ENCODE measurements around the gene EIF4A2. TPM values are rescaled to one million over a fixed set of nuclear protein-coding genes. Genes with fewer than 3 reads are reported as not detected.

EIF4A2 gene
- total RNA-seq, 1 experiment from 2014 or later = 398 TPM

DNA sequence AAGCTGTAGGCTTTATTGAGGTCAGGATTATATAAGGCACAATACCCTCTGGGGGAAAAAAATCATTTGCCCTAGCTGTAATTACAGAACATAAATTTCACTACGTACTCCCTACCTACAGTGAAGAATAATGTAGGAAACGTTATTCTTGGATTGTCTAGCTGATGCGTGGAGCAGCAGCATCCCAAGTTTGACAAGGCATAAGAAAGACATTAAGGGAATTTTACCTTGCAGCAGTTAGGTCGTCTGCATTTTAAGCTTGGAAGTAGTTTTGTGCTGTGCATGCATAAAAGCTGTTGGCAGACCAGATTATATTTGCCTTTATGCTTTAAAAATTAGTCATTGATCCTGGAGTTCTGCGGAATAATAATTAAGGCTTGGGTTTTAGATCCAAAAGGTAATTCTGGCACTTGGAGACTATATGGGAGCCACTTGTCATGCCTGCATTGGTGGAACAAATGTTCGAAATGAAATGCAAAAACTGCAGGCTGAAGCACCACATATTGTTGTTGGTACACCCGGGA is 2.2 kb downstream of the EIF4A2 start:
- DNase-seq (ENCODE audit: low read depth, low spot score) = no peak
- BruUV-seq (replicated peaks) = no TSS peak
- Histone ChIP-seq H3K36me3 (ENCODE audit: control insufficient read depth in 1 of 2, insufficient read depth in 2 of 2, low read length in 2 of 2) (peaks cover 55 to 58% of the 10 kb centered on the region in 2 experiments), H3K9me2 (ENCODE audit: insufficient read depth) (no peaks in the 10 kb centered on the region), H2AFZ (ENCODE audit: low read depth, low read length, poor library complexity, severe bottlenecking) (no peak overlapping the region), H3K4me1 (ENCODE audit: control insufficient read depth in 1 of 2, insufficient read depth in 2 of 2, low read length in 2 of 2) (peaks cover 0 to 13% of the 10 kb centered on the region in 2 experiments; a peak in 2 of 4 replicates), H3K27me3 (ENCODE audit: insufficient read depth, low read length) (no peaks in the 10 kb centered on the region), H3K9ac (ENCODE audit: low read length) (peak overlapping the region; percentile 96), H4K20me1 (ENCODE audit: insufficient read depth) (peaks cover 46% of the 10 kb centered on the region), H3K79me2 (ENCODE audit: insufficient read depth, low read length) (peaks cover 62% of the 10 kb centered on the region), H3K4me2 (ENCODE audit: low read length) (peak overlapping the region; percentile 83), H3K27ac (ENCODE audit: low read depth, low read length) (peak overlapping the region; percentile 99; the same call in 1 of the 2 replicates), H3K4me3 (replicated peaks in 1 of 2; ENCODE audit: low read depth in 1 of 2, low read length in 2 of 2) (peak overlapping the region; percentile 87 to 92), H3K9me3 (ENCODE audit: control insufficient read depth in 1 of 2, insufficient read depth in 1 of 2, low read depth in 1 of 2, low read length in 2 of 2) (no peaks in the 10 kb centered on the region)
- intact Hi-C loops (cut with micrococcal nuclease) = no loop called here
- ChIA-PET CTCF (no interaction called here), RAD21 (ENCODE audit: low non-redundant PET in 1 of 2, low total read pairs in 2 of 2, uncharacterized antibody in 2 of 2, unreplicated experiment in 2 of 2) (no interaction called here), POLR2A (interaction anchor here (0.7 to 1.6 kb wide), 2 partner anchors 13 to 32 kb away, joined by 3 to 4 read pairs; no protein-coding TSS in a partner anchor)
- TF ChIP-seq, protein P1, sequence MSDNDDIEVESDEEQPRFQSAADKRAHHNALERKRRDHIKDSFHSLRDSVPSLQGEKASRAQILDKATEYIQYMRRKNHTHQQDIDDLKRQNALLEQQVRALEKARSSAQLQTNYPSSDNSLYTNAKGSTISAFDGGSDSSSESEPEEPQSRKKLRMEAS (IDR thresholded peaks at IDR 0.05) = no peak
- no peak for TF ChIP-seq EGR1 (IDR thresholded peaks at IDR 0.05; ENCODE audit: low read depth)
- TF ChIP-seq, protein P2, sequence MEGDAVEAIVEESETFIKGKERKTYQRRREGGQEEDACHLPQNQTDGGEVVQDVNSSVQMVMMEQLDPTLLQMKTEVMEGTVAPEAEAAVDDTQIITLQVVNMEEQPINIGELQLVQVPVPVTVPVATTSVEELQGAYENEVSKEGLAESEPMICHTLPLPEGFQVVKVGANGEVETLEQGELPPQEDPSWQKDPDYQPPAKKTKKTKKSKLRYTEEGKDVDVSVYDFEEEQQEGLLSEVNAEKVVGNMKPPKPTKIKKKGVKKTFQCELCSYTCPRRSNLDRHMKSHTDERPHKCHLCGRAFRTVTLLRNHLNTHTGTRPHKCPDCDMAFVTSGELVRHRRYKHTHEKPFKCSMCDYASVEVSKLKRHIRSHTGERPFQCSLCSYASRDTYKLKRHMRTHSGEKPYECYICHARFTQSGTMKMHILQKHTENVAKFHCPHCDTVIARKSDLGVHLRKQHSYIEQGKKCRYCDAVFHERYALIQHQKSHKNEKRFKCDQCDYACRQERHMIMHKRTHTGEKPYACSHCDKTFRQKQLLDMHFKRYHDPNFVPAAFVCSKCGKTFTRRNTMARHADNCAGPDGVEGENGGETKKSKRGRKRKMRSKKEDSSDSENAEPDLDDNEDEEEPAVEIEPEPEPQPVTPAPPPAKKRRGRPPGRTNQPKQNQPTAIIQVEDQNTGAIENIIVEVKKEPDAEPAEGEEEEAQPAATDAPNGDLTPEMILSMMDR (IDR thresholded peaks at IDR 0.05 in 2 of 3, conservative IDR thresholded peaks at IDR 0.05 in 1 of 3; ENCODE audit: borderline replicate concordance in 1 of 3, insufficient read depth in 1 of 3, low read depth in 2 of 3, low read length in 2 of 3) = no peak
- TF ChIP-seq JUND (IDR thresholded peaks at IDR 0.05) = peak; percentile 40
- no peak for TF ChIP-seq ZFX (IDR thresholded peaks at IDR 0.05)
- no peak for TF ChIP-seq POLR2A (IDR thresholded peaks at IDR 0.05; ENCODE audit: borderline replicate concordance, extremely low read depth, insufficient read depth, insufficient read length)
- no peak for TF ChIP-seq SRF (IDR thresholded peaks at IDR 0.05; ENCODE audit: low read depth)
- no peak for TF ChIP-seq CBX3 (IDR thresholded peaks at IDR 0.05; ENCODE audit: low read depth)
- no peak for TF ChIP-seq EZH2phosphoT487 (IDR thresholded peaks at IDR 0.05; ENCODE audit: borderline replicate concordance)
- no peak for TF ChIP-seq ZNF274 (IDR thresholded peaks at IDR 0.05; ENCODE audit: low read depth, low read length)
- no peak for TF ChIP-seq CEBPB (IDR thresholded peaks at IDR 0.05; ENCODE audit: low read depth)
- 0 out of 2 replicates have a peak, but pooled peaks have one; percentile 24 for TF ChIP-seq SIN3A (IDR thresholded peaks at IDR 0.05; ENCODE audit: low read depth)
- peak; percentile 30; the same call in 1 of the 2 replicates for TF ChIP-seq POLR2AphosphoS5 (IDR thresholded peaks at IDR 0.05; ENCODE audit: low read depth, low read length)
- ATAC-seq = no peak
